H9 (cell line): ENCODE measurements around the gene ACTN1. TPM values are rescaled to one million over a fixed set of nuclear protein-coding genes. Genes with fewer than 3 reads are reported as not detected.

Source experiments
- DNase-seq: peaks from one replicate; pipeline ENCODE4 v3.0.0-alpha.2; 2017
- H2AFZ ChIP-seq: one replicate; pipeline ENCODE4 v1.6.1; 2013; ENCODE audit warnings: mild to moderate bottlenecking, low read length, control low read depth, moderate library complexity
- H2AK5ac ChIP-seq: 2 replicates; pipeline ENCODE4 v1.6.1; 2013; ENCODE audit warnings: low read length, control low read depth, mixed read lengths; ENCODE audit not compliant: insufficient read length
- H2BK120ac ChIP-seq: one replicate; pipeline ENCODE4 v1.6.1; 2013; ENCODE audit warnings: low read depth, mild to moderate bottlenecking, low read length, control low read depth, inconsistent platforms; ENCODE audit not compliant: poor library complexity, severe bottlenecking
- H2BK12ac ChIP-seq: 2 replicates; pipeline ENCODE4 v1.6.1; 2013; ENCODE audit warnings: low read length, control low read depth, mixed read lengths, low read depth; ENCODE audit not compliant: insufficient read length
- H2BK15ac ChIP-seq: 2 replicates; pipeline ENCODE4 v1.6.1; 2013; ENCODE audit warnings: low read depth, low read length, control low read depth
- H2BK20ac ChIP-seq: one replicate; pipeline ENCODE4 v1.6.1; 2013; ENCODE audit warnings: low read depth, mild to moderate bottlenecking, low read length, control low read depth, inconsistent platforms; ENCODE audit not compliant: poor library complexity, severe bottlenecking
- H2BK5ac ChIP-seq: 2 replicates; pipeline ENCODE4 v1.6.1; 2013; ENCODE audit warnings: low read length, control low read depth, mixed read lengths; ENCODE audit not compliant: insufficient read length
- H3K14ac ChIP-seq: 2 replicates; pipeline ENCODE4 v1.6.1; 2013; ENCODE audit warnings: low read length, control low read depth; ENCODE audit not compliant: insufficient read depth
- H3K18ac ChIP-seq: 2 replicates; pipeline ENCODE4 v1.6.1; 2013; ENCODE audit warnings: low read depth, mild to moderate bottlenecking, mixed read lengths, low read length, control low read depth; ENCODE audit not compliant: insufficient read length
- H3K23ac ChIP-seq: 2 replicates; pipeline ENCODE4 v1.6.1; 2013; ENCODE audit warnings: low read length, control low read depth, mixed read lengths, low read depth; ENCODE audit not compliant: insufficient read length
- H3K23me2 ChIP-seq: 2 replicates; pipeline ENCODE4 v1.6.1; 2013; ENCODE audit warnings: low read depth, mild to moderate bottlenecking, mixed read lengths, low read length, control low read depth; ENCODE audit not compliant: insufficient read length, poor library complexity, severe bottlenecking
- H3K27ac ChIP-seq: 2 replicates; pipeline ENCODE4 v1.5.1; 2013; ENCODE audit warnings: low read length, control low read depth, mixed read lengths, low read depth; ENCODE audit not compliant: insufficient read length
- H3K27me3 ChIP-seq: 2 replicates; pipeline ENCODE4 v1.6.1; 2013; ENCODE audit warnings: low read length, control low read depth, inconsistent platforms; ENCODE audit not compliant: insufficient read depth
- H3K4ac ChIP-seq: 2 replicates; pipeline ENCODE4 v1.6.1; 2013; ENCODE audit warnings: low read depth, mild to moderate bottlenecking, control low read depth, inconsistent platforms, low read length, moderate library complexity
- H3K4me1 ChIP-seq: 2 replicates; pipeline ENCODE4 v1.6.1; 2013; ENCODE audit warnings: low read length, control low read depth, inconsistent platforms; ENCODE audit not compliant: insufficient read depth
- H3K4me2 ChIP-seq: 2 replicates; pipeline ENCODE4 v1.6.1; 2013; ENCODE audit warnings: low read length, control low read depth, mixed read lengths; ENCODE audit not compliant: insufficient read length, insufficient read depth
- H3K56ac ChIP-seq: 2 replicates; pipeline ENCODE4 v1.6.1; 2013; ENCODE audit warnings: low read depth, mild to moderate bottlenecking, mixed read lengths, low read length, control low read depth; ENCODE audit not compliant: insufficient read length
- H3K79me1 ChIP-seq: 2 replicates; pipeline ENCODE4 v1.6.1; 2013; ENCODE audit warnings: low read depth, mild to moderate bottlenecking, moderate library complexity, low read length, control low read depth, inconsistent platforms; ENCODE audit not compliant: insufficient read depth, poor library complexity, severe bottlenecking
- H3K79me2 ChIP-seq: 2 replicates; pipeline ENCODE4 v1.6.1; 2013; ENCODE audit warnings: low read length, control low read depth, inconsistent platforms; ENCODE audit not compliant: insufficient read depth
- H3K9ac ChIP-seq: 2 replicates; pipeline ENCODE4 v1.6.1; 2013; ENCODE audit warnings: low read length, control low read depth, mixed read lengths; ENCODE audit not compliant: insufficient read length; ENCODE audit errors: extremely low read depth
- H3K9me3 ChIP-seq: one replicate; pipeline ENCODE4 v1.6.1; 2013; ENCODE audit warnings: low read depth, low read length, inconsistent platforms; ENCODE audit not compliant: control insufficient read depth
- H3T11ph ChIP-seq: one replicate; pipeline ENCODE4 v1.6.1; 2013; ENCODE audit warnings: mild to moderate bottlenecking, low read length, control low read depth, inconsistent platforms
- H4K20me1 ChIP-seq: one replicate; pipeline ENCODE4 v1.6.1; 2013; ENCODE audit not compliant: control insufficient read depth, insufficient read length, insufficient read depth
- H4K5ac ChIP-seq: 2 replicates; pipeline ENCODE4 v1.6.1; 2013; ENCODE audit warnings: low read depth, mild to moderate bottlenecking, mixed read lengths, low read length, control low read depth; ENCODE audit not compliant: insufficient read length
- H4K8ac ChIP-seq: replicated peaks from 2 replicates; pipeline ENCODE4 v1.6.1; 2013; ENCODE audit warnings: low read length, control low read depth, mixed read lengths, low read depth; ENCODE audit not compliant: insufficient read length
- H4K91ac ChIP-seq: 2 replicates; pipeline ENCODE4 v1.6.1; 2013; ENCODE audit warnings: low read depth, mild to moderate bottlenecking, moderate library complexity, mixed read lengths, low read length, control low read depth; ENCODE audit not compliant: insufficient read length
- H3K27ac Mint-ChIP-seq, 3 experiments: 2 replicates in 2 of 3; 3 replicates in 1 of 3; pipeline ENCODE4 v1.8.0; 2020 to 2021; ENCODE audit warnings: mixed read lengths in 3 of 3, mild to moderate bottlenecking in 1 of 3, moderate library complexity in 1 of 3
- H3K27me3 Mint-ChIP-seq: 2 replicates; pipeline ENCODE4 v1.8.0; 2021; ENCODE audit warnings: low read depth, mild to moderate bottlenecking, moderate library complexity, mixed read lengths
- H3K36me3 Mint-ChIP-seq, 3 experiments: 2 replicates in 2 of 3; 3 replicates in 1 of 3; pipeline ENCODE4 v1.8.0; 2020 to 2021; ENCODE audit warnings: low read depth in 3 of 3, mixed read lengths in 3 of 3; ENCODE audit not compliant: insufficient read depth in 1 of 3
- H3K4me1 Mint-ChIP-seq, 2 experiments: 2 replicates each; pipeline ENCODE4 v1.8.0; 2020; ENCODE audit warnings: mixed read lengths in 2 of 2
- H3K4me3 Mint-ChIP-seq, 2 experiments: 2 replicates in 1 of 2; 3 replicates in 1 of 2; pipeline ENCODE4 v1.8.0; 2020 to 2021; ENCODE audit warnings: mild to moderate bottlenecking in 2 of 2, mixed read lengths in 2 of 2, moderate library complexity in 1 of 2
- H3K9me3 Mint-ChIP-seq, 2 experiments: 2 replicates in 1 of 2; 3 replicates in 1 of 2; pipeline ENCODE4 v1.8.0; 2020; ENCODE audit warnings: mild to moderate bottlenecking in 2 of 2, mixed read lengths in 2 of 2, moderate library complexity in 1 of 2
- CTCF ChIP-seq: fragments of 200-600 bp; sonication (generic); conservative IDR thresholded peaks from 3 replicates; pipeline ENCODE4 v1.8.0; 2021; ENCODE audit warnings: antibody characterized with exemption, mild to moderate bottlenecking
- WGBS: extraction: QIAGEN DNeasy Blood & Tissue Kit; methylation state at CpG from one replicate; pipeline ENCODE4 v1.1.7; 2013; ENCODE audit warnings: missing lambda C conversion rate, low lambda C conversion rate, mixed read lengths; ENCODE audit not compliant: insufficient read length; ENCODE audit errors: extremely low coverage; 5-methylcytosine and 5-hydroxymethylcytosine counted together
- total RNA-seq: library from RNA; stranded (reverse); gene quantifications from 2 replicates; pipeline ENCODE4 v1.2.1, GENCODE V29; 2021

The ACTN1 gene
- total RNA-seq, 1 experiment from 2014 or later = 219 TPM

GRCh38 chr14:69005432-69006148, 26.5 kb upstream of the ACTN1 start:
- no peak overlapping the region for H3K4me2 ChIP-seq
- H2AK5ac ChIP-seq = no peak overlapping the region
- H3K14ac ChIP-seq = no peak overlapping the region
- H3K4ac ChIP-seq = no peak overlapping the region
- no peak overlapping the region for H3K27ac ChIP-seq
- H2BK5ac ChIP-seq = no peak overlapping the region
- H3K27me3 Mint-ChIP-seq = peaks cover 2% of the 10 kb centered on the region; the same call in 1 of the 2 replicates
- peak overlapping the region in 1 of 2 experiments; percentile 59; a peak in 1 of 5 replicates for H3K4me3 Mint-ChIP-seq
- H3K79me2 ChIP-seq = no peaks in the 10 kb centered on the region
- H4K5ac ChIP-seq = no peak overlapping the region
- H3K23me2 ChIP-seq = no peaks in the 10 kb centered on the region
- H3T11ph ChIP-seq = no peak overlapping the region
- no peaks in the 10 kb centered on the region for H4K20me1 ChIP-seq
- H4K8ac ChIP-seq = no peak overlapping the region
- H4K91ac ChIP-seq = no peak overlapping the region
- no CpG with 5 or more reads among the region's 11 CpGs for WGBS
- no peak overlapping the region for H2AFZ ChIP-seq
- TF ChIP-seq CTCF = no peak
- H3K36me3 Mint-ChIP-seq = no peaks in the 10 kb centered on the region; a peak in 1 of 7 replicates
- peaks cover 19 to 24% of the 10 kb centered on the region in 2 experiments for H3K4me1 Mint-ChIP-seq
- H2BK15ac ChIP-seq = no peak overlapping the region
- H3K9me3 Mint-ChIP-seq = no peaks in the 10 kb centered on the region
- peak; percentile 49 for DNase-seq
- no peak overlapping the region for H3K9ac ChIP-seq
- no peak overlapping the region for H2BK20ac ChIP-seq
- peaks cover 1% of the 10 kb centered on the region; the same call in 1 of the 2 replicates for H3K4me1 ChIP-seq
- H3K27me3 ChIP-seq = no peaks in the 10 kb centered on the region
- H3K56ac ChIP-seq = no peak overlapping the region
- H2BK12ac ChIP-seq = no peak overlapping the region
- H3K18ac ChIP-seq = no peak overlapping the region
- no peaks in the 10 kb centered on the region for H3K9me3 ChIP-seq
- no peak overlapping the region for H3K23ac ChIP-seq
- no peak overlapping the region for H2BK120ac ChIP-seq
- H3K27ac Mint-ChIP-seq = peak overlapping the region in 2 of 3 experiments; percentile 13 to 73; a peak in 3 of 7 replicates
- H3K79me1 ChIP-seq = no peaks in the 10 kb centered on the region
